GM23338 (cell line): ENCODE data around the gene EHBP1L1. TPM values are rescaled to one million over a fixed set of nuclear protein-coding genes. Genes with fewer than 3 reads are reported as not detected.

ENCODE experiments used
- ATAC-seq: fragments of 200-7000 bp; cut with Tn5 transposase; 3 replicates; pipeline ENCODE4 v1.9.1; 2020
- DNase-seq: peaks from one replicate; pipeline ENCODE4 v3.0.0-alpha.2; 2015; ENCODE audit warnings: low spot score
- H2AFZ ChIP-seq: fragments of 200-600 bp; sonication (generic); 2 replicates; pipeline ENCODE4 v1.8.0; 2016; ENCODE audit warnings: antibody characterized with exemption, mild to moderate bottlenecking, moderate library complexity
- H3F3A ChIP-seq: fragments of 200-600 bp; sonication (generic); replicated peaks from 2 replicates; pipeline ENCODE4 v1.8.0; 2017; ENCODE audit warnings: antibody characterized with exemption, mixed run types, low read depth
- H3K27ac ChIP-seq: fragments of 200-600 bp; sonication (generic); 2 replicates; pipeline ENCODE4 v1.6.1; 2016; ENCODE audit warnings: low read depth
- H3K27me3 ChIP-seq: fragments of 200-600 bp; sonication (generic); 2 replicates; pipeline ENCODE4 v1.8.0; 2016; ENCODE audit warnings: mild to moderate bottlenecking, mixed run types, moderate library complexity; ENCODE audit not compliant: insufficient read depth
- H3K36me3 ChIP-seq: fragments of 200-600 bp; sonication (generic); 2 replicates; pipeline ENCODE4 v1.8.0; 2016; ENCODE audit warnings: mild to moderate bottlenecking; ENCODE audit not compliant: insufficient read depth
- H3K4me1 ChIP-seq: fragments of 200-600 bp; sonication (generic); 2 replicates; pipeline ENCODE4 v1.8.0; 2016; ENCODE audit warnings: mild to moderate bottlenecking, moderate library complexity; ENCODE audit not compliant: insufficient read depth
- H3K4me2 ChIP-seq: fragments of 200-600 bp; sonication (generic); 2 replicates; pipeline ENCODE4 v1.7.1; 2017; ENCODE audit warnings: mixed run types
- H3K4me3 ChIP-seq: fragments of 200-600 bp; sonication (generic); 2 replicates; pipeline ENCODE4 v1.6.1; 2016; ENCODE audit warnings: mixed run types
- H3K79me2 ChIP-seq: fragments of 200-600 bp; sonication (generic); replicated peaks from 2 replicates; pipeline ENCODE4 v1.8.0; 2017; ENCODE audit warnings: mild to moderate bottlenecking; ENCODE audit not compliant: insufficient read depth
- H3K9me2 ChIP-seq: fragments of 200-600 bp; sonication (generic); 2 replicates; pipeline ENCODE4 v1.8.0; 2017; ENCODE audit not compliant: insufficient read depth
- H4K20me1 ChIP-seq: fragments of 200-600 bp; sonication (generic); replicated peaks from 2 replicates; pipeline ENCODE4 v1.8.0; 2017; ENCODE audit warnings: mild to moderate bottlenecking; ENCODE audit not compliant: insufficient read depth
- H3K27ac Mint-ChIP-seq: 2 replicates; pipeline ENCODE4 v1.8.0; 2020; ENCODE audit warnings: inconsistent platforms, mild to moderate bottlenecking, moderate library complexity, mixed read lengths
- H3K27me3 Mint-ChIP-seq: 3 replicates; pipeline ENCODE4 v1.8.0; 2022; ENCODE audit warnings: low read depth, mild to moderate bottlenecking, moderate library complexity, mixed read lengths, inconsistent platforms; ENCODE audit not compliant: insufficient read depth, poor library complexity
- H3K36me3 Mint-ChIP-seq: 3 replicates; pipeline ENCODE4 v1.8.0; 2021; ENCODE audit warnings: low read depth, mild to moderate bottlenecking, inconsistent platforms, moderate library complexity, mixed read lengths
- H3K4me1 Mint-ChIP-seq: 3 replicates; pipeline ENCODE4 v1.8.0; 2020; ENCODE audit warnings: mild to moderate bottlenecking, inconsistent platforms, mixed read lengths
- H3K4me3 Mint-ChIP-seq: 3 replicates; pipeline ENCODE4 v1.8.0; 2021; ENCODE audit warnings: moderate library complexity, mild to moderate bottlenecking, inconsistent platforms, mixed read lengths
- H3K9me3 Mint-ChIP-seq: 3 replicates; pipeline ENCODE4 v1.8.0; 2020; ENCODE audit warnings: moderate library complexity, mild to moderate bottlenecking, inconsistent platforms, mixed read lengths
- CREB1 ChIP-seq: fragments of 250-450 bp; sonication (Bioruptor Pico); IDR thresholded peaks from 2 replicates; pipeline ENCODE4 v1.5.0; 2020; ENCODE audit warnings: low read depth, mild to moderate bottlenecking, moderate library complexity
- CTCF ChIP-seq, 2 experiments: fragments of 200-600 bp in 1 of 2; sonication (generic) in 1 of 2; conservative IDR thresholded peaks; 2 replicates each; pipeline versions ENCODE4 v1.5.1 to v1.6.1; 2016 to 2017; ENCODE audit warnings: antibody characterized with exemption in 2 of 2, low read depth in 2 of 2, mild to moderate bottlenecking in 2 of 2, moderate library complexity in 1 of 2
- EZH2 ChIP-seq: fragments of 200-600 bp; sonication (generic); IDR thresholded peaks from one replicate; pipeline ENCODE4 v1.8.0; 2017; ENCODE audit warnings: antibody characterized with exemption, mild to moderate bottlenecking, low read depth; ENCODE audit not compliant: unreplicated experiment
- EZH2phosphoT487 ChIP-seq: fragments of 200-600 bp; sonication (generic); IDR thresholded peaks from one replicate; pipeline ENCODE4 v1.8.1; 2018; ENCODE audit warnings: antibody characterized with exemption; ENCODE audit not compliant: unreplicated experiment
- JUNB ChIP-seq: IDR thresholded peaks from one replicate; pipeline ENCODE4 v1.6.1; 2016; ENCODE audit warnings: antibody characterized with exemption; ENCODE audit not compliant: unreplicated experiment
- NANOG ChIP-seq: IDR thresholded peaks from 2 replicates; pipeline ENCODE4 v1.6.1; 2016; ENCODE audit warnings: antibody characterized with exemption, borderline replicate concordance
- POLR2AphosphoS5 ChIP-seq: IDR thresholded peaks from 2 replicates; pipeline ENCODE4 v1.6.1; 2016; ENCODE audit warnings: antibody characterized with exemption, low read depth
- REST ChIP-seq: IDR thresholded peaks from one replicate; pipeline ENCODE4 v1.6.1; 2018; ENCODE audit warnings: antibody characterized with exemption; ENCODE audit not compliant: unreplicated experiment
- STAT1 ChIP-seq: IDR thresholded peaks from one replicate; pipeline ENCODE4 v1.6.1; 2016; ENCODE audit warnings: antibody characterized with exemption; ENCODE audit not compliant: unreplicated experiment
- ZNF114 ChIP-seq: fragments of 250-450 bp; sonication (Bioruptor Pico); IDR thresholded peaks from 2 replicates; pipeline ENCODE4 v1.5.0; 2020; ENCODE audit warnings: mild to moderate bottlenecking, moderate library complexity
- ZNF331 ChIP-seq: fragments of 250-450 bp; sonication (Bioruptor Pico); IDR thresholded peaks from 2 replicates; pipeline ENCODE4 v1.5.0; 2020; ENCODE audit warnings: low read depth, mild to moderate bottlenecking, moderate library complexity
- polyA plus RNA-seq: library from polyadenylated mRNA; unstranded; fragments of >200 nt; fragmentation: Nextera tagmentation; extraction: Ambion mirVana; gene quantifications from 2 replicates; pipeline ENCODE4 v1.2.1, GENCODE V29; 2016
- total RNA-seq: library from RNA; depleted of rRNA; stranded (reverse); fragments of >200 nt; shearing (Covaris generic); gene quantifications from 2 replicates; pipeline ENCODE4 v1.2.3, GENCODE V29; 2014
- TF ChIP-seq, protein P1 (sequence below): IDR thresholded peaks from 2 replicates; pipeline ENCODE4 v1.6.1; 2016; ENCODE audit warnings: antibody characterized with exemption
- TF ChIP-seq, protein P2 (sequence below): fragments of 250-450 bp; sonication (Bioruptor Pico); IDR thresholded peaks from 2 replicates; pipeline ENCODE4 v1.5.0; 2020; ENCODE audit warnings: mild to moderate bottlenecking, moderate library complexity

EHBP1L1 gene
- total and polyA plus RNA-seq, 2 experiments from 2014 or later, result 2.9 to 10.9 TPM

GRCh38 chr11:65590240-65590738 is 14.4 kb downstream of the EHBP1L1 start:
- no peak overlapping the region for H3K27ac Mint-ChIP-seq
- H3K27ac ChIP-seq, result no peak overlapping the region
- no peak overlapping the region for H2AFZ ChIP-seq
- H3K9me2 ChIP-seq, result no peaks in the 10 kb centered on the region
- H3K4me2 ChIP-seq, result no peak overlapping the region
- DNase-seq (no peak), ATAC-seq (no peak)
- H3K36me3 ChIP-seq, result no peaks in the 10 kb centered on the region
- peaks cover 71% of the 10 kb centered on the region for H3K27me3 ChIP-seq
- H3K4me3 ChIP-seq, result no peak overlapping the region
- H3K4me1 ChIP-seq, result peaks cover 13% of the 10 kb centered on the region; the same call in 1 of the 2 replicates
- no peaks in the 10 kb centered on the region for H3K79me2 ChIP-seq
- H3K36me3 Mint-ChIP-seq, result peaks cover 2% of the 10 kb centered on the region; the same call in 1 of the 3 replicates
- peak overlapping the region; percentile 30; the same call in 1 of the 3 replicates for H3K4me3 Mint-ChIP-seq
- H4K20me1 ChIP-seq, result no peaks in the 10 kb centered on the region
- peaks cover 26% of the 10 kb centered on the region for H3K4me1 Mint-ChIP-seq
- no peaks in the 10 kb centered on the region for H3K9me3 Mint-ChIP-seq
- peaks cover 60% of the 10 kb centered on the region for H3K27me3 Mint-ChIP-seq
- no peak for TF ChIP-seq JUNB
- TF ChIP-seq ZNF114 (CRISPR knock-in tag), result no peak
- TF ChIP-seq, protein P1, sequence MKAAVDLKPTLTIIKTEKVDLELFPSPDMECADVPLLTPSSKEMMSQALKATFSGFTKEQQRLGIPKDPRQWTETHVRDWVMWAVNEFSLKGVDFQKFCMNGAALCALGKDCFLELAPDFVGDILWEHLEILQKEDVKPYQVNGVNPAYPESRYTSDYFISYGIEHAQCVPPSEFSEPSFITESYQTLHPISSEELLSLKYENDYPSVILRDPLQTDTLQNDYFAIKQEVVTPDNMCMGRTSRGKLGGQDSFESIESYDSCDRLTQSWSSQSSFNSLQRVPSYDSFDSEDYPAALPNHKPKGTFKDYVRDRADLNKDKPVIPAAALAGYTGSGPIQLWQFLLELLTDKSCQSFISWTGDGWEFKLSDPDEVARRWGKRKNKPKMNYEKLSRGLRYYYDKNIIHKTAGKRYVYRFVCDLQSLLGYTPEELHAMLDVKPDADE, result no peak
- no peak for TF ChIP-seq EZH2phosphoT487
- no peak for TF ChIP-seq STAT1
- no peak for TF ChIP-seq REST
- TF ChIP-seq CREB1, result no peak
- TF ChIP-seq NANOG, result no peak
- TF ChIP-seq CTCF (conservative IDR thresholded peaks at IDR 0.05; ENCODE audit: low read depth in 2 of 2), result no peak
- TF ChIP-seq ZNF331 (CRISPR knock-in tag), result no peak
- TF ChIP-seq, protein P2, sequence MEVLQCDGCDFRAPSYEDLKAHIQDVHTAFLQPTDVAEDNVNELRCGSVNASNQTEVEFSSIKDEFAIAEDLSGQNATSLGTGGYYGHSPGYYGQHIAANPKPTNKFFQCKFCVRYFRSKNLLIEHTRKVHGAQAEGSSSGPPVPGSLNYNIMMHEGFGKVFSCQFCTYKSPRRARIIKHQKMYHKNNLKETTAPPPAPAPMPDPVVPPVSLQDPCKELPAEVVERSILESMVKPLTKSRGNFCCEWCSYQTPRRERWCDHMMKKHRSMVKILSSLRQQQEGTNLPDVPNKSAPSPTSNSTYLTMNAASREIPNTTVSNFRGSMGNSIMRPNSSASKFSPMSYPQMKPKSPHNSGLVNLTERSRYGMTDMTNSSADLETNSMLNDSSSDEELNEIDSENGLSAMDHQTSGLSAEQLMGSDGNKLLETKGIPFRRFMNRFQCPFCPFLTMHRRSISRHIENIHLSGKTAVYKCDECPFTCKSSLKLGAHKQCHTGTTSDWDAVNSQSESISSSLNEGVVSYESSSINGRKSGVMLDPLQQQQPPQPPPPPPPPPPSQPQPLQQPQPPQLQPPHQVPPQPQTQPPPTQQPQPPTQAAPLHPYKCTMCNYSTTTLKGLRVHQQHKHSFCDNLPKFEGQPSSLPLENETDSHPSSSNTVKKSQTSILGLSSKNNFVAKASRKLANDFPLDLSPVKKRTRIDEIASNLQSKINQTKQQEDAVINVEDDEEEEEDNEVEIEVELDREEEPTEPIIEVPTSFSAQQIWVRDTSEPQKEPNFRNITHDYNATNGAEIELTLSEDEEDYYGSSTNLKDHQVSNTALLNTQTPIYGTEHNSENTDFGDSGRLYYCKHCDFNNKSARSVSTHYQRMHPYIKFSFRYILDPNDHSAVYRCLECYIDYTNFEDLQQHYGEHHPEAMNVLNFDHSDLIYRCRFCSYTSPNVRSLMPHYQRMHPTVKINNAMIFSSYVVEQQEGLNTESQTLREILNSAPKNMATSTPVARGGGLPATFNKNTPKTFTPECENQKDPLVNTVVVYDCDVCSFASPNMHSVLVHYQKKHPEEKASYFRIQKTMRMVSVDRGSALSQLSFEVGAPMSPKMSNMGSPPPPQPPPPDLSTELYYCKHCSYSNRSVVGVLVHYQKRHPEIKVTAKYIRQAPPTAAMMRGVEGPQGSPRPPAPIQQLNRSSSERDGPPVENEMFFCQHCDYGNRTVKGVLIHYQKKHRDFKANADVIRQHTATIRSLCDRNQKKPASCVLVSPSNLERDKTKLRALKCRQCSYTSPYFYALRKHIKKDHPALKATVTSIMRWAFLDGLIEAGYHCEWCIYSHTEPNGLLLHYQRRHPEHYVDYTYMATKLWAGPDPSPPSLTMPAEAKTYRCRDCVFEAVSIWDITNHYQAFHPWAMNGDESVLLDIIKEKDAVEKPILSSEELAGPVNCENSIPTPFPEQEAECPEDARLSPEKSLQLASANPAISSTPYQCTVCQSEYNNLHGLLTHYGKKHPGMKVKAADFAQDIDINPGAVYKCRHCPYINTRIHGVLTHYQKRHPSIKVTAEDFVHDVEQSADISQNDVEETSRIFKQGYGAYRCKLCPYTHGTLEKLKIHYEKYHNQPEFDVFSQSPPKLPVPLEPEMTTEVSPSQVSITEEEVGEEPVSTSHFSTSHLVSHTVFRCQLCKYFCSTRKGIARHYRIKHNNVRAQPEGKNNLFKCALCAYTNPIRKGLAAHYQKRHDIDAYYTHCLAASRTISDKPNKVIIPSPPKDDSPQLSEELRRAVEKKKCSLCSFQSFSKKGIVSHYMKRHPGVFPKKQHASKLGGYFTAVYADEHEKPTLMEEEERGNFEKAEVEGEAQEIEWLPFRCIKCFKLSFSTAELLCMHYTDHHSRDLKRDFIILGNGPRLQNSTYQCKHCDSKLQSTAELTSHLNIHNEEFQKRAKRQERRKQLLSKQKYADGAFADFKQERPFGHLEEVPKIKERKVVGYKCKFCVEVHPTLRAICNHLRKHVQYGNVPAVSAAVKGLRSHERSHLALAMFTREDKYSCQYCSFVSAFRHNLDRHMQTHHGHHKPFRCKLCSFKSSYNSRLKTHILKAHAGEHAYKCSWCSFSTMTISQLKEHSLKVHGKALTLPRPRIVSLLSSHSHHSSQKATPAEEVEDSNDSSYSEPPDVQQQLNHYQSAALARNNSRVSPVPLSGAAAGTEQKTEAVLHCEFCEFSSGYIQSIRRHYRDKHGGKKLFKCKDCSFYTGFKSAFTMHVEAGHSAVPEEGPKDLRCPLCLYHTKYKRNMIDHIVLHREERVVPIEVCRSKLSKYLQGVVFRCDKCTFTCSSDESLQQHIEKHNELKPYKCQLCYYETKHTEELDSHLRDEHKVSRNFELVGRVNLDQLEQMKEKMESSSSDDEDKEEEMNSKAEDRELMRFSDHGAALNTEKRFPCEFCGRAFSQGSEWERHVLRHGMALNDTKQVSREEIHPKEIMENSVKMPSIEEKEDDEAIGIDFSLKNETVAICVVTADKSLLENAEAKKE (CRISPR knock-in tag), result no peak
- TF ChIP-seq POLR2AphosphoS5, result no peak
- no peak for TF ChIP-seq EZH2
- peaks cover 36% of the 10 kb centered on the region for H3F3A ChIP-seq
